C4-2B (cell line): ENCODE results near the gene TIMM21.

Experiments used
- ZFX ChIP-seq: fragments of 450-650 bp; IDR thresholded peaks from 2 replicates; pipeline ENCODE4 v1.6.1; 2017
- TF ChIP-seq, protein P1 (sequence below): fragments of 450-650 bp; conservative IDR thresholded peaks from 2 replicates; pipeline ENCODE4 v1.5.1; 2017; ENCODE audit warnings: mild to moderate bottlenecking

DNA sequence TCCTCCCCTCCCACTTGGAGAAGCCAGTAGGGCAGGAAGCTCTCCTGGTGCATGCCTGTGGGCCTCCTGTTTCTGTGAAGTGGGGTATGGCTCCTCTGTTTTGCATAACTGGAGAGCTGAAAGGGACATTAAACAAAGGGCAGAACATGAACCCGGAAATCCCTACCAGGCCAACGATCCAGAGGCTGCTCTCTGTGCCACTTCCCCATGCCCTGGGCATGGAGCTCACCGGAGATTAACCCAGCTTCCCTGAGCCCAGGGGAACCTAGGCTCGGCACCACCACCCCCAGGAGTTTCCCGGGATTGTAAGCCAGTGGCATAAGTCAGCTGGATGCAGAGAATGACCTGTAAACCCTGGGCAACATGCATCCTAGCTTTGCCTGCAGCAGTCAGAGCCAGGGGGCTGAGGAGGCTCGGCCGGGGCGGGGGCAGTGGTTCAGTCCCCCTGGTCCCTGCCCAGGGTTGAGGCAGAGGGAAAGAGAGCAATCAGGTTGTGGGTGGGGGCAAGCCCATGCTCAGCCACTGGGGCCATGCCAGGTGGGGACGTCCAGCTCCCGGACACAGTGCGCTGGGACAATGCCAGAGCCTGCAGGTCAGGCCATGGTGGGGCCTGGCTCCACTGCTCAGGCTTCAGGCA lies 49.5 kb downstream of the TIMM21 start:
- TF ChIP-seq, protein P1, sequence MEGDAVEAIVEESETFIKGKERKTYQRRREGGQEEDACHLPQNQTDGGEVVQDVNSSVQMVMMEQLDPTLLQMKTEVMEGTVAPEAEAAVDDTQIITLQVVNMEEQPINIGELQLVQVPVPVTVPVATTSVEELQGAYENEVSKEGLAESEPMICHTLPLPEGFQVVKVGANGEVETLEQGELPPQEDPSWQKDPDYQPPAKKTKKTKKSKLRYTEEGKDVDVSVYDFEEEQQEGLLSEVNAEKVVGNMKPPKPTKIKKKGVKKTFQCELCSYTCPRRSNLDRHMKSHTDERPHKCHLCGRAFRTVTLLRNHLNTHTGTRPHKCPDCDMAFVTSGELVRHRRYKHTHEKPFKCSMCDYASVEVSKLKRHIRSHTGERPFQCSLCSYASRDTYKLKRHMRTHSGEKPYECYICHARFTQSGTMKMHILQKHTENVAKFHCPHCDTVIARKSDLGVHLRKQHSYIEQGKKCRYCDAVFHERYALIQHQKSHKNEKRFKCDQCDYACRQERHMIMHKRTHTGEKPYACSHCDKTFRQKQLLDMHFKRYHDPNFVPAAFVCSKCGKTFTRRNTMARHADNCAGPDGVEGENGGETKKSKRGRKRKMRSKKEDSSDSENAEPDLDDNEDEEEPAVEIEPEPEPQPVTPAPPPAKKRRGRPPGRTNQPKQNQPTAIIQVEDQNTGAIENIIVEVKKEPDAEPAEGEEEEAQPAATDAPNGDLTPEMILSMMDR = no peak
- TF ChIP-seq ZFX = no peak
